Measurements from ENCODE around the gene SYNE4. TPM values are rescaled to one million over a fixed set of nuclear protein-coding genes. Genes with fewer than 3 reads are reported as not detected.

SYNE4 gene
- total and polyA plus RNA-seq, 2 of the 13 experiments (the other 11 are each of a cell fraction or from before 2014, with no cell fraction given), result 13.7 to 23.0 TPM

- TF ChIP-seq SOX13 (IDR thresholded peaks at IDR 0.05), result no peak
- no peak for TF ChIP-seq SOX13 (CRISPR knock-in tag; conservative IDR thresholded peaks at IDR 0.05 in 1 of 2, IDR thresholded peaks at IDR 0.05 in 1 of 2)
- TF ChIP-seq ZSCAN25 (CRISPR knock-in tag; IDR thresholded peaks at IDR 0.05), result peak; percentile 99
- TF ChIP-seq PHF20 (CRISPR knock-in tag; IDR thresholded peaks at IDR 0.05), result no peak
- peak; percentile 89 for TF ChIP-seq MIER2 (CRISPR knock-in tag; IDR thresholded peaks at IDR 0.05)
- 0 out of 2 replicates have a peak, but pooled peaks have one; percentile 30 for TF ChIP-seq HNRNPL (IDR thresholded peaks at IDR 0.05; ENCODE audit: low read depth, low read length)
- no peak for TF ChIP-seq ZNF572 (CRISPR knock-in tag; IDR thresholded peaks at IDR 0.05)
- no peak for TF ChIP-seq NR2C2 (CRISPR knock-in tag; IDR thresholded peaks at IDR 0.05; ENCODE audit: borderline replicate concordance)
Measured at GRCh38 chr19:35977446-35978222, 31.0 kb downstream of the SYNE4 start (continued).

- no peaks in the 10 kb centered on the region for H3K79me2 ChIP-seq (ENCODE audit: insufficient read depth, low read length)
- no peak for ATAC-seq
- intact Hi-C loops (cut with micrococcal nuclease; ENCODE audit: unreplicated experiment) (no loop called here), in situ Hi-C loops (cut with HindIII; ENCODE audit: extremely low pct_ligation_motif_present, low pct_unique_long_range_greater_than_20kb) (no loop called here)
- no peak overlapping the region for H3K9ac ChIP-seq (ENCODE audit: insufficient read depth, low read depth, low read length)
- H3K4me1 ChIP-seq (ENCODE audit: insufficient read depth, low read length), result no peaks in the 10 kb centered on the region
- H3K4me3 ChIP-seq (replicated peaks in 1 of 3; ENCODE audit: insufficient read depth in 1 of 3, low read depth in 2 of 3, low read length in 3 of 3), result no peak overlapping the region
- BruUV-seq (replicated peaks), result no TSS peak
- CTCF ChIA-PET (ENCODE audit: low intra/inter-chr PET ratio, low total read pairs), result no interaction called here
- no peaks in the 10 kb centered on the region for H4K20me1 ChIP-seq (ENCODE audit: insufficient read depth, low read length)
- no peak for DNase-seq (ENCODE audit: low spot score)
- H3K4me2 ChIP-seq (ENCODE audit: low read depth, low read length), result no peak overlapping the region
- POLR2A ChIA-PET, result no interaction called here
- H3K36me3 ChIP-seq (replicated peaks in 1 of 2; ENCODE audit: control insufficient read depth in 1 of 2, insufficient read depth in 2 of 2, low read length in 2 of 2), result no peaks in the 10 kb centered on the region
- H3K9me3 ChIP-seq (ENCODE audit: low read length), result no peaks in the 10 kb centered on the region
- H3K27ac ChIP-seq (ENCODE audit: extremely low read length, insufficient read depth, low read length), result no peak overlapping the region
- H2AFZ ChIP-seq (ENCODE audit: low read length), result no peak overlapping the region
- peaks cover 1 to 10% of the 10 kb centered on the region in 2 experiments; a peak in 2 of 5 replicates for H3K27me3 ChIP-seq (ENCODE audit: control insufficient read depth in 1 of 2, insufficient read depth in 2 of 2, low read length in 2 of 2)
- WGBS (ENCODE audit: low lambda C conversion rate), result under 1% methylated on average over 5 of the region's 5 CpGs
- FAIRE-seq, result no peak
- TF ChIP-seq ZSCAN9 (CRISPR knock-in tag; IDR thresholded peaks at IDR 0.05; ENCODE audit: borderline replicate concordance), result peak; percentile 85
- no peak for TF ChIP-seq CEBPG (CRISPR knock-in tag; IDR thresholded peaks at IDR 0.05)
- TF ChIP-seq NCOA2 (CRISPR knock-in tag; IDR thresholded peaks at IDR 0.05), result peak; percentile 35; the same call in 1 of the 2 replicates
- TF ChIP-seq ZNF34 (CRISPR knock-in tag; IDR thresholded peaks at IDR 0.05; ENCODE audit: borderline replicate concordance), result no peak
- no peak for TF ChIP-seq MBD4 (IDR thresholded peaks at IDR 0.05; ENCODE audit: borderline replicate concordance, low read length)
- 0 out of 2 replicates have a peak, but pooled peaks have one; percentile 20 for TF ChIP-seq ZNF331 (CRISPR knock-in tag; IDR thresholded peaks at IDR 0.05)
- TF ChIP-seq UBTF (CRISPR knock-in tag; IDR thresholded peaks at IDR 0.05), result no peak
- peak; percentile 53; the same call in 1 of the 2 replicates for TF ChIP-seq SAP130 (CRISPR knock-in tag; IDR thresholded peaks at IDR 0.05; ENCODE audit: low read depth)
- 0 out of 2 replicates have a peak, but pooled peaks have one; percentile 35 for TF ChIP-seq SIX4 (CRISPR knock-in tag; IDR thresholded peaks at IDR 0.05)
- TF ChIP-seq THRA (CRISPR knock-in tag; IDR thresholded peaks at IDR 0.05; ENCODE audit: borderline replicate concordance), result 0 out of 2 replicates have a peak, but pooled peaks have one; percentile 26
- TF ChIP-seq MIXL1 (CRISPR knock-in tag; IDR thresholded peaks at IDR 0.05), result peak; percentile 36; the same call in 1 of the 2 replicates
- no peak for TF ChIP-seq ZNF572 (CRISPR knock-in tag; IDR thresholded peaks at IDR 0.05)
- TF ChIP-seq HOXA9 (CRISPR knock-in tag; IDR thresholded peaks at IDR 0.05; ENCODE audit: borderline replicate concordance), result peak; percentile 27; the same call in 1 of the 2 replicates
- no peak for TF ChIP-seq ZNF776 (CRISPR knock-in tag; IDR thresholded peaks at IDR 0.05)
- TF ChIP-seq ARNT (IDR thresholded peaks at IDR 0.05), result no peak
Measured at GRCh38 chr19:35975608-35976214, 32.9 kb downstream of the SYNE4 start.

Data from HepG2 (cell line).